ENCODE results near the gene PPME1. TPM values are rescaled to one million over a fixed set of nuclear protein-coding genes. Genes with fewer than 3 reads are reported as not detected.
A peak's percentile ranks its signal among the peaks of the same experiment; 100 is the strongest.

The PPME1 gene, protein sequence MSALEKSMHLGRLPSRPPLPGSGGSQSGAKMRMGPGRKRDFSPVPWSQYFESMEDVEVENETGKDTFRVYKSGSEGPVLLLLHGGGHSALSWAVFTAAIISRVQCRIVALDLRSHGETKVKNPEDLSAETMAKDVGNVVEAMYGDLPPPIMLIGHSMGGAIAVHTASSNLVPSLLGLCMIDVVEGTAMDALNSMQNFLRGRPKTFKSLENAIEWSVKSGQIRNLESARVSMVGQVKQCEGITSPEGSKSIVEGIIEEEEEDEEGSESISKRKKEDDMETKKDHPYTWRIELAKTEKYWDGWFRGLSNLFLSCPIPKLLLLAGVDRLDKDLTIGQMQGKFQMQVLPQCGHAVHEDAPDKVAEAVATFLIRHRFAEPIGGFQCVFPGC
- total RNA-seq (2021) (81.0 and 86.8 TPM in 2 replicates), Bru-seq, nascent RNA (percentile 88 among the genes with signal in this experiment), BruChase-seq, experiment 1, labeled RNA remaining after a 2-hour chase (percentile 84 among the genes with signal in this experiment), BruChase-seq, experiment 2, labeled RNA remaining after a 6-hour chase (percentile 78 among the genes with signal in this experiment)
- long read RNA-seq, transcript PPME1-201 (14 exons, 2,677 nt), result major isoform, 156 of 186 reads
- long read RNA-seq, partial matches to known transcripts, result 3 of 186 reads
- long read RNA-seq, other reads (novel, unspliced or antisense), result 26 of 186 reads

DNA sequence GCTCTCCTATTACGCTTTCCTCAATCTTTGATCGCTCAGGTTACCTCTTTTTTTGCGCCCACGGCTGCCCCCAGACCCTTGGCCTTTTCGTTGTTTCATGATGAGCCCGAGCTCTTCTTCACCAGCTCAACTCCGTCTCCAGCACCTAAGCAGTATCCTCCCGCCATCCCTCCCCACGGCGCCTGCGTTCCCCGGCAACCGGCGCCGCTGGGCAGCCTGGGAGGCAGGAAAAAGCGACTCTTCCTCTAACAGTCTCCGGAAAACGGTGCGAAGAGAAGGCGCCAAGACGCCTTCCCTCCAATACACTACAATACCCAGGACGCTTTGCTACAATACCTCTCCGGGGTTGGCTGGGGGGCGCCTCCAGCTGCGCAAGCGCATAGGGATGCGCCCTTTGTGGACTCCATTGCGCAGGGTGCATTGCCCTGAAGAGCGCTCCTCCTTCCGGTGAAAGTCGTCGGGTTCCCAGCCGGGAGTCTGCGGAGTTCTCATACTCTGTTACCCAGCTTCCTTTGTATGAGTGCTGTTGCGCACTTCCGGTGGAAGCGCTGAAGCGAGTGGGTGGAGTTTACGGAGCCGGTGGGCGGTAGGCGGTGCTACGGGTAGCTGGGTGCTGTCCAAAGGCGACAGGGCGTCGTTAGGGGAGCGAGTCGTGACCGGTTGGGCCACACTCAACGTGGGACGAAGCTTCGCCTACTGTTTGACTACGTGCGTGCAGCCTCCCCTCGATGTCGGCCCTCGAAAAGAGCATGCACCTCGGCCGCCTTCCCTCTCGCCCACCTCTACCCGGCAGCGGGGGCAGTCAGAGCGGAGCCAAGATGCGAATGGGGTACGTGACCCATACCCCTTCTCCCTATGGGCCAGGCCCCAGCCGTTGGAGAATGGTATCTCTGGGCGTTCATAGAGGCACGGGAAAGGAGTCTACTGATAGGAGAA, at the start of gene PPME1, which contains the start of gene C2CD3:
Gene PPME1, plus strand, starts transcription at position 596 of the 936 bp plus-strand sequence. Its CDS starts 133 bp downstream, at position 729.
Gene C2CD3, minus strand, starts transcription at position 309 of the 936 bp plus-strand sequence. Its CDS starts 210 bp downstream, at position 99.
- intact Hi-C loops (cut with micrococcal nuclease; ENCODE audit: unreplicated experiment), result loop anchor here (1.0 to 5.0 kb wide), 4 partner anchors 33 to 206 kb away; no protein-coding TSS in a partner anchor

DNA sequence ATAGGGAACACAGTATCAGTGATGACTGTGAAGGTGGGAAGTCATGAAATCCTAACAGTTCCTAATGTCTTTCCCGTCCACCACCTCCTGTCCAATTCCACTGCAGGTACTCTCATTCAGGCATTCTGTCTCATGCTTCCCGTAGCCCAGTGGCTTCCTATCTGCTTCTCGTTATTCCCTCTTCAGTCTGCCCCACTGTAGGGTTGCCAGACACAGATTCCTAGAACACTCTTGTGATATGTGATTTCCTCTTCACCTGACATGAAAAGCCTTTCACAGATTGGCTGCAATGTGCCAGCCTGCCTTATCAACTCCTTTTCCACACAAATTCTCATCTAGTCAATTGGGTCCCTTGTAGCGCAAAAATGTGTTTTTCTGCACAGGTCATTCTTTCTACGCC, 49.3 kb upstream of the PPME1 start:
- CTCF ChIA-PET, result no interaction called here
- TF ChIP-seq, protein P1, sequence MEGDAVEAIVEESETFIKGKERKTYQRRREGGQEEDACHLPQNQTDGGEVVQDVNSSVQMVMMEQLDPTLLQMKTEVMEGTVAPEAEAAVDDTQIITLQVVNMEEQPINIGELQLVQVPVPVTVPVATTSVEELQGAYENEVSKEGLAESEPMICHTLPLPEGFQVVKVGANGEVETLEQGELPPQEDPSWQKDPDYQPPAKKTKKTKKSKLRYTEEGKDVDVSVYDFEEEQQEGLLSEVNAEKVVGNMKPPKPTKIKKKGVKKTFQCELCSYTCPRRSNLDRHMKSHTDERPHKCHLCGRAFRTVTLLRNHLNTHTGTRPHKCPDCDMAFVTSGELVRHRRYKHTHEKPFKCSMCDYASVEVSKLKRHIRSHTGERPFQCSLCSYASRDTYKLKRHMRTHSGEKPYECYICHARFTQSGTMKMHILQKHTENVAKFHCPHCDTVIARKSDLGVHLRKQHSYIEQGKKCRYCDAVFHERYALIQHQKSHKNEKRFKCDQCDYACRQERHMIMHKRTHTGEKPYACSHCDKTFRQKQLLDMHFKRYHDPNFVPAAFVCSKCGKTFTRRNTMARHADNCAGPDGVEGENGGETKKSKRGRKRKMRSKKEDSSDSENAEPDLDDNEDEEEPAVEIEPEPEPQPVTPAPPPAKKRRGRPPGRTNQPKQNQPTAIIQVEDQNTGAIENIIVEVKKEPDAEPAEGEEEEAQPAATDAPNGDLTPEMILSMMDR (conservative IDR thresholded peaks at IDR 0.05), result no peak
- no peak for TF ChIP-seq EZH2 (IDR thresholded peaks at IDR 0.05; ENCODE audit: low read depth)
- Histone ChIP-seq H3K4me3 (no peak overlapping the region), H4K20me1 (ENCODE audit: insufficient read depth) (no peaks in the 10 kb centered on the region), H3K27ac (no peak overlapping the region), H3F3A (ENCODE audit: insufficient read depth, low read depth) (peaks cover 10% of the 10 kb centered on the region; the same call in 1 of the 2 replicates), H3K79me2 (ENCODE audit: low read depth) (no peaks in the 10 kb centered on the region), H3K27me3 (ENCODE audit: insufficient read depth, low read depth) (no peaks in the 10 kb centered on the region), H3K4me2 (no peak overlapping the region), H3K36me3 (ENCODE audit: low read depth) (peaks cover 8% of the 10 kb centered on the region; the same call in 1 of the 2 replicates), H3K9me3 (ENCODE audit: insufficient read depth, low read depth) (no peaks in the 10 kb centered on the region), H3K4me1 (replicated peaks; ENCODE audit: insufficient read depth) (no peaks in the 10 kb centered on the region), H2AFZ (no peak overlapping the region), H3K9me2 (ENCODE audit: insufficient read depth) (no peaks in the 10 kb centered on the region)
- no TSS peak for BruUV-seq (replicated peaks)
- intact Hi-C loops (cut with micrococcal nuclease; ENCODE audit: unreplicated experiment), result no loop called here
- no peak for DNase-seq
- POLR2A ChIA-PET (ENCODE audit: unreplicated experiment), result no interaction called here

More for the DNA sequence above, at the start of gene PPME1, which contains the start of gene C2CD3:
- peaks cover 12% of the 10 kb centered on the region; the same call in 1 of the 2 replicates for H3F3A ChIP-seq (ENCODE audit: insufficient read depth, low read depth)
- peaks cover 40% of the 10 kb centered on the region for H3K4me1 ChIP-seq (replicated peaks; ENCODE audit: insufficient read depth)
- peak; percentile 99 to 100 for DNase-seq
- H2AFZ ChIP-seq, result peak within 1 kb of the TSS; percentile 96
- H3K27ac ChIP-seq, result peak within 1 kb of the TSS; percentile 73
- no peaks in the 10 kb centered on the region for H3K9me2 ChIP-seq (ENCODE audit: insufficient read depth)
- TF ChIP-seq, protein P1 (conservative IDR thresholded peaks at IDR 0.05), result no peak; the same call in 1 of the 2 replicates
- TF ChIP-seq EZH2 (IDR thresholded peaks at IDR 0.05; ENCODE audit: low read depth), result no peak
- peak within 1 kb of the TSS; percentile 96 for H3K4me2 ChIP-seq
- ChIA-PET CTCF (interaction anchor here (0.6 to 0.7 kb wide), 2 partner anchors 16 to 980 kb away, joined by 4 to 7 read pairs; partner anchors contain the start of gene SLCO2B1), POLR2A (ENCODE audit: unreplicated experiment) (interaction anchor here (0.5 to 1.7 kb wide), 24 partner anchors 11 to 931 kb away, joined by 3 to 27 read pairs (median 6); partner anchors contain the start of gene UCP2)
- no peaks in the 10 kb centered on the region for H3K27me3 ChIP-seq (ENCODE audit: insufficient read depth, low read depth)
- no peaks in the 10 kb centered on the region for H3K9me3 ChIP-seq (ENCODE audit: insufficient read depth, low read depth)
- peaks cover 37% of the 10 kb centered on the region for H3K36me3 ChIP-seq (ENCODE audit: low read depth)
- no peaks in the 10 kb centered on the region for H4K20me1 ChIP-seq (ENCODE audit: insufficient read depth)
- TSS peak; percentile 74 for BruUV-seq (replicated peaks)
- peaks cover 77% of the 10 kb centered on the region for H3K79me2 ChIP-seq (ENCODE audit: low read depth)
- peak within 1 kb of the TSS; percentile 84 for H3K4me3 ChIP-seq
